GM10266 (cell line): ENCODE measurements around the gene SGSH.
"Not testable (repeated sequence)": the region's sequence is repeated elsewhere in the genome, so short reads cannot be mapped to it uniquely, and the experiment has no call there.

Experiments
- DNase-seq: peaks from one replicate; pipeline ENCODE4 v3.0.0; 2012; ENCODE audit errors: extremely low spot score
- TF ChIP-seq, protein P1 (sequence below): IDR thresholded peaks from 2 replicates; pipeline ENCODE4 v1.5.1; 2012; ENCODE audit warnings: mild to moderate bottlenecking, low read depth; ENCODE audit not compliant: control insufficient read depth, insufficient read depth; ENCODE audit errors: missing control alignments

SGSH gene

DNA sequence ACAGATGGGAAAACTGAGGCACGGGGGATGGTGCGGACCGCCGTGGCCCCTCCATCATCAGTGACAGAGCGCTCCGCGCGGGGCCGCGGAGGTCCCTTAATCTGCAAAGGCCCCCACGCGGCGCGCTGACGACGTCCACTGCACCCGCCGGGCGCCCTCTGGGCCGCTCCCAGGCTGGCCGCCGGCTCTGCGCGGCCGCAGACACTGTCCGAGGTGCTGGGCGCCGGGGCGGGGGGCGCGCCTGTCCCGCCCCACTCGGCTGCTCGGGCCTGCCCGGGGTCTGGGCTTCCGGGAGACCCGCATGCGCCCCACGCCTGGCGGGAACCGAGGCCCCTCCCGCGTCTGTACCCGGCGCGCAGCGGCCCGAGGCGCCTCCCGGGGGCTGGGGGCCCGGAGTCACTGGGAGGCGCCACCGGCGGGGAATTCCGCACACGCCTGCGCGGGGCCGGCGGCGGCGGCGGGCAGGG, 40.0 kb upstream of the SGSH start:
- peak; percentile 97 for DNase-seq
- TF ChIP-seq, protein P1, sequence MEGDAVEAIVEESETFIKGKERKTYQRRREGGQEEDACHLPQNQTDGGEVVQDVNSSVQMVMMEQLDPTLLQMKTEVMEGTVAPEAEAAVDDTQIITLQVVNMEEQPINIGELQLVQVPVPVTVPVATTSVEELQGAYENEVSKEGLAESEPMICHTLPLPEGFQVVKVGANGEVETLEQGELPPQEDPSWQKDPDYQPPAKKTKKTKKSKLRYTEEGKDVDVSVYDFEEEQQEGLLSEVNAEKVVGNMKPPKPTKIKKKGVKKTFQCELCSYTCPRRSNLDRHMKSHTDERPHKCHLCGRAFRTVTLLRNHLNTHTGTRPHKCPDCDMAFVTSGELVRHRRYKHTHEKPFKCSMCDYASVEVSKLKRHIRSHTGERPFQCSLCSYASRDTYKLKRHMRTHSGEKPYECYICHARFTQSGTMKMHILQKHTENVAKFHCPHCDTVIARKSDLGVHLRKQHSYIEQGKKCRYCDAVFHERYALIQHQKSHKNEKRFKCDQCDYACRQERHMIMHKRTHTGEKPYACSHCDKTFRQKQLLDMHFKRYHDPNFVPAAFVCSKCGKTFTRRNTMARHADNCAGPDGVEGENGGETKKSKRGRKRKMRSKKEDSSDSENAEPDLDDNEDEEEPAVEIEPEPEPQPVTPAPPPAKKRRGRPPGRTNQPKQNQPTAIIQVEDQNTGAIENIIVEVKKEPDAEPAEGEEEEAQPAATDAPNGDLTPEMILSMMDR = no peak

DNA sequence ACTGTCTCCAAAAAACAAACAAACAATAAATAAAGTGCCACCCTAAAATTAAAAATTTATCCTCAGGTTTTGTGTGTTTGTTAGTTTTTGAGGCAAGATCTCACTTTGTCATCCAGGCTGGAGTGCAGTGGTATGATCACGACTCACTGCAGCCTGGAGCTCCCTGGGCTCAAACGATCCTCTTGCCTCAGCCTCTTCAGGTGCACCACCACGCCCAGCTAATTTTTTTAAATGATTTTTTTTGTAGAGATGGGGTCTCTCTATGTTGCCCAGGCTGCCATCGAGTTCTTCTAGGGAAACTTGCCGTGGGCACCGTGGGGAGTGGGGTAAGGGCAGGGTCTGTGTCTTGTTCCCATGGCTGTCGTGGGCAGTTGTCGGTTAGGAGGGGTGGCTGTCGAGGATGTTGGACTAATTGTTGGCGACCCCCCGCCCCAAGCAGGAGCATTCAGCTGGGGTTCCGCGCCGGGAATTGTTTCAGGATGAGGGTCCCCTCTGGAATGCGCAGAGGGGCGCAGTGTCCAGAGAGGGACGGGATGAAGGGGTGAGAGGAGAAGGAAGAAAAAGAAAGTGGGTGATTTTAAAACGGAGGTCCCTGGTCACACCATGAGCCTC, 39.4 kb upstream of the SGSH start:
- DNase-seq = no peak

DNA sequence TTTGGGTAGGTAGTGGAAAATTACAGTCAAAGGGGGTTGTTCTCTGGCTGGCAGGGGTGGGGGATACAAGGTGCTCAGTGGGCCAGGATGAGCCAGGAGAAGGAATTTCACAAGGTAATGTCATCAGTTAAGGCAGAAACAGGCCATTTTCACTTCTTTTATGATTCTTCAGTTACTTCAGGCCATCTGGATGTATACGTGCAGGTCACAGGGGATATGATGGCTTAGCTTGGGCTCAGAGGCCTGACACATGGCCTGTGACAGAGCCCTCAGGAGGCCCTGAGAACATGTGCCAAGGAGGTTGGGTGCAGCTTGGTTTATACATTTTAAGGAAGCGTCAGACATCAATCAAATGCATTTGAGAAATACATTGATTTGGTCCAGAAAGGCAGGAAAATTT, 38.2 kb upstream of the SGSH start:
- DNase-seq = not testable (repeated sequence)

More for the DNA sequence above, 39.4 kb upstream of the SGSH start:
- TF ChIP-seq, protein P1 = no peak

DNA sequence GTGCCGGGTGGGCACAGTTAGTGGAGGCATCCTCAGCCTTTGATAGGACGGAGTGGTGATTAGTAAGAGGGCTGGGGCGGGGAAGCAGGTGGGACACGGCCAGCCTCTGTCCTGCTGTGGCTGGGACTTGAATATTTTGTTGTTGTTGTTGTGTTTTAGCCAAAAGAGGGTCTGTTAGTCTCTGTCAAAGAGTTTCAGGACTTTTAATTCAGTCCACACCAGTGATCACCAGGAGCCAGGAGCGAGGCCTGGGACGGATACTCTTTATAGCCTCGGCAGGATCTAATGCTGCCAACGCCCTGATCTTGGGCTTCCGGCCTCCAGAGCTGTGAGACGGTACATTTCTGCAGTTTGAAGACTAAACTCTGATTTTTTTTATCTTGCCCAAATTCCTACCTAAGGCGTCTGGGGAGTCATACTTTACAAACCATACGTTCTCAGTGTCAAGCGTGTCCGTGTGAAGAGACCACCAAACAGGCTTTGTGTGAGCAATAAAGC, 37.6 kb upstream of the SGSH start:
- no peak for DNase-seq
- TF ChIP-seq, protein P1 = no peak

DNA sequence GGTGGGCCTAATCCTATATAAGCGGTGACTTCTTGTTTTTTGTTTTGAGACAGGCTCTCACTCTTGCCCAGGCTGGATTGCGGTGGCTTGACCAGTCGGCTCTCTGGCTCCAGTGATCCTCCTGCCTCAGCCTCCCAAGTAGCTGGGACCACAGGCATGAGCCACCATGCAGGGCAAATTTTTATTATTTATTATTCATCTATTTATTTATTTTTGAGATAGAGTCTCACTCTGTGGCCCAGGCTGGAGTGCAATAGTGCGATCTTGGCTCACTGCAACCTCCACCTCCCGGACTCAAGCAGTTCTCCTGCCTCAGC, 35.9 kb upstream of the SGSH start:
- TF ChIP-seq, protein P1 = no peak
- no peak for DNase-seq

DNA sequence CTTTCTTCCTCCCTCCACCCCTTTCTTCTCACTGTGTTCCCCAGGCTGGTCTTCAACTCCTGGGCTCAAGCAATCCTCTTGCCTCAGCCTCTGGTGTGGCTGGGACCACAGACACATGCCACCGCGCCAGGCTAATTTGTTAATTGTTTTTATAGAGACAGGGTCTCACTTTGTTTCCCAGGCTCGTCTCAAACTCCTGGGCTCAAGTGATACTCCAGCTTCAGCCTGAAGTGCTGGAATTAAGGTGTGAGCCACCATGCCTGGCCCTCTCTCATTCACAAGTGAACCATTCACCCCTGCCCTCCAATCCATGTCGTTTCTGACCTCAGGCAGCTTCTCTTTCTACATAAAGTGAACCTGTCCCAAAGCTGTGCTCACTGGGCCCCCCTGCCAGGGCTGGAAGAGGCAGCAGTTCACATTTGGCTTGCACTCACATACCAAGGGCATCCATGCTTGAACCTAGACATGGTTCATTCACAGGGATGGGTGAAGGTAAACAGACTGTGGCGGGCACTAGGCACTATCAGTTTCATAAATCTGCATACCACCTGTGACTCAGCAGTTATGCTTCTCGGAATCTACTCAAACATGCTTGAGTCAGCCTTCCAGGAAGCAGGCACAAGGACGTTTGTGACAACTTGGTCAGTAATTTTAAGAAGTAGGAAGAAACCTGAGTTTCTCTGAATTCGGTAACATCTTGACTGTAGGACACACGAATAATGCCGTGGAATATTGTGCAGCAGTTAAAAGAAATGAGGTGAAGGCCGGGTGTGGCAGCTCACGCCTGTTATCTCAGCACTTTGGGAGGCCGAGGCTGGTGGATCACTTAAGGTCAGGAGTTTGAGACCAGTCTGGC, 34.5 kb upstream of the SGSH start:
- TF ChIP-seq, protein P1 = no peak
- peak; percentile 60 for DNase-seq

DNA sequence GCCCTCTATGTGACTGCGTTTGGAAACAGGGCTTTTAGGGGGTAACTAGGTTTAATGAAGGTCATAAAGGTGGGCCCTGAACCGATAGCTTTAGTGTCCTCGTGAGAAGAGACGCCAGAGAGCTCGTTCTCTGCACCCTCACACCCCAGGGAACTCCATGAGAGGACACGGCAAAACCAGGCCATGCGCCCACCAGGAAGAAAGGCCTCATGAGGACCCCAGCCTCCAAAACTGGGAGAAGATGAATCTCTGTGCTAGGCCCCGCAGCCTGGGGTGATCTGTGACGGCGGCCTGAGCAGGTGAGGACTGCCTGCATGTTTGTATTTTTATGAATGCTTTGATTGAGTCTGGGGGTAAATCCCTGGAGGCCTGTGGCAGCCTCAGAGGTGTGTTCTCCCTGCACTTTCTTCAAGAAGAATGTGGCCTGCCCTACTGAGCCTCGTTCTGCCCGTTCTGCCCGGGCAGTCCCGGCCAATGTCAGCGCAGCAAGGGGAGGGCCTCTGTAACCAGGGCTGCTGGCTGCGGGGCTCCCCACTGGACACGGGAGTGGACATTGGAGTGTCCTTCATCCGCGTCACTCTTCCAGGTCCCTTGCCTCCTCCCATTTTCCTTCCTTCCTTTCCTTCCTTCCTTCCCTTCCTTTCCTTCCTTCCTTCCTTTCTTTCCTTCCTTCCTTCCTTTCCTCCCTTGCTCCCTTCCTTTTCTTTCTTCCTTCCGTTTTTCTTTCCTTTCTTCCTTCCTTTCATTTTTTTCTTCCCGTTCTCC, 33.7 kb upstream of the SGSH start:
- TF ChIP-seq, protein P1 = no peak
- DNase-seq = no peak
